GM18499 (cell line): Measurements from ENCODE around the gene RAG2.

Experiments used
- ATAC-seq: cut with Tn5 transposase; IDR thresholded peaks from one replicate; pipeline ENCODE4 v1.9.1; 2021; ENCODE audit warnings: moderate number of reproducible peaks; ENCODE audit not compliant: insufficient read depth, unreplicated experiment

Gene RAG2

DNA sequence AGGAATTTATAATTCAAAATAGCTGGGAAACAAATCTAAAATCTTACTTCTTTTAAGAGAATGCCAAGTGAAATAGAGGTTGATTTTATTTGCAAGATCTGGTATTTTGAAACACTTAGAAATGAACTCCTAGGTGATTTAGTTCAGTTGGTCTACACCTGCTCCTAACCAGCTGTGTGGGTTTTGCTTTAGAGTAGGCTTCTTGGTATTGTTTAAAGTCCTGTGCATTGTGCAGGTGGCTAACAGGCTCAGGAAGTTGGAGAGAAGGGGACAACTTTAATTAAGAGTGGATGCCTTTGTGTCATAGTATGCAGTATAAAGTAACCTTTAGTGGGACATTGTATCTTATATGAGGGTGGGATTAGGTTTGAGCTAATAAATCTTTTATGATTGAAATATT lies 4.1 kb upstream of the RAG2 start:
- ATAC-seq = no peak

DNA sequence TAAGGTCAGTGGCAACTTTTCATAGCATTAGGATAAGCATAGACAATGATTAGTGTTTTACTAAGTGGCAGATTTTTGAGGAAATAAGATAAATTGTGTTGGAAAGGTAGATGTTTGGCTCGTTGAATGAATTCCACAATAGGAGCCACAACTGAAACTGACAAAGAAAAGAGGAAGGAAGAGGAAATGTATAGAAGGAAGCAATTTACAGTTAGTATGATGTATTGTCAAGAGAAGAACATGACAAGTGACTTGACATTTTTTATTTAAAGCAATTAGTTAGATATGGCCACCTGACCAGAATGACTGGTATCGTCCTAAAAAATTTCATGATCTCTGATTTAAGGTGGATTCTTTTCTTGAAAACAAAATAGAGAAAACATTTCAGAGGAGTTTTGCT lies 3.1 kb upstream of the RAG2 start:
- ATAC-seq = no peak

DNA sequence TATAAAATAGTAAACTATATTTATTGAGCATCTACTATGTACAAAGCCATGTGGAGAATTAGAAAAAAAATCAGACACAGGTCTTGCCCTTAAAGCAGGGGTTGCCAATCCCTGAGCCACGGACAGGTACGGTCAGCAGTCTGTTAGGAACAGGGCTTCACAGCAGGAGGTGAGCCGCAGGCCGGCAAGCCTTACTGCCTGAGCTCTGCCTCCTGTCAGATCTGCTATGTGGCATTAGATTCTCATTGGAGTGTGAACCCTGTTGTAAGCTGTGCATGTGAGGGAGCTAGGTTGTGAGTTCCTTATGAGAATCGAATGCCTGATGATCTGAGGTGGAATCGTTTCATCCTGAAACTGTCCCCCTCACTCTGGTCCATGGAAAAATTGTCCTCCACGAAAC lies 2.1 kb upstream of the RAG2 start:
- ATAC-seq = no peak

DNA sequence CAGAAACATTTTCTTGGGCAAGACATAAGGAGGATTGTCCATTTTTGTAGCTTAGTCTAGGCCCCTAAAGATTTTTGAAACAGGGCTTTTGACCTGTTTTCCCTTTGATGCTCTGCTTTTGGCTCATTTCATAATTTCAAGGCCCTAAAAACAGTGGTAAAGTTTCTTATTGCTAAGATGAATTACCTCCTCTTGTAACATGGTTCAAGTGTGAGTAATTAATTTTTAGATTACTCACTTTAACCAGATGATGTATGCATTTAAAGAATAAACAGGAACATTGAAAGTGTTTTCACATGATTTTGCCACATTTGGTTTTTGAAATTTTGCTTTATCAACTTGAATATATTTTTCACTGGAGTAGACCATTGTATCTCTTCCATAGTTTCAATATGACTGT lies 1.2 kb downstream of the RAG2 start:
- no peak for ATAC-seq

DNA sequence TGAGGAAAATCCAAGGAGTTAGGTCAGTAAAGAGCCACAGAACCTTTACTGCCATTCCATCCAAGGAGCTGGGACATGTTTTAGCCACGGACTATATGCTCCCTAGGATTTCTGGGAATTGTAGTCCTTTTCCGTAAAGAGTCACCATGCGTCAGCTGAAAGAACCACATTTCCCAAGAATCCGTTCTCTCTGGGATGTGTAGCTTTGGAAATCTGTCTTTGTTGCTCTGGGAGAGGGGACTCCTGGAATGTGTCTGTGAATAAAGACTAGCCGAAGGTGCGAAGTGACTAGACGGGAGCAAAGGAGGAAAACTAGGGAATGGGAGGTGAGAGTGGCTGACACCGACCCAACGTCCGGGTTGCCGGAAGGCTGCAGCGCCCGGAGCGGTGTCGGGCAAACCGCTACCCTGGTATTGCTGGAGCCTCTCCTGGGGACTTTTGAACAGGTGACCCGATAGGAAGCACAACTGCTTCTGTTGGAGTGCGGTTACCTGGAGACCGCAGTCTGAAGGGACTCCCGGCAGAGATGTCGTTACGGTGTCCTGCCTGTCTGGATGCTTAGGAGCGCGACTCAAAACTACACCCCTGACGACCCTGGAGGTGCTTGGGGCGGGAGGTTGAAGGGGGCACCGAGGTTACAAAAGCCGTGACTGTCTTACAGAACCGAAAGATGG lies 3.6 kb downstream of the RAG2 start, which contains the start of gene IFTAP:
Gene IFTAP, plus strand, starts transcription at position 187 of the 674 bp plus-strand sequence. CDS start 15,602 bp downstream, outside the sequence.
- no peak for ATAC-seq

DNA sequence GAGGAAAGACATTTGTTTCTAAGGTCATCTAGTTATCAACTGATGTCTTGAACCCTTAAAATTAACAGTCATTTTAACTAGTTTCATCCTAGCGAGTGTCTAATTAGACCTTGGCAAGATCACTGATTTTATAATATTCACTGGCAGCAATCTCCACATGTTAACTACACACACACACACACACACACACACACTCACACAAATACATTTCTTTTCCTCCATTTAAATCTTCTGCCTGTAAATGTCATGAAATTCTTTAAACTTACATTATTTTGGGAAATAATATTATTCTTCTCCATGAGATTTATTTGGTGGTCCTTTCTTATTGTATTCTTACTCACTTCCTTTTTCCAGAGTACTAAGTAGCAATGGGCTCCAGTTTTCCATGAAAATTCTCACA lies 6.6 kb downstream of the RAG2 start:
- ATAC-seq = no peak

DNA sequence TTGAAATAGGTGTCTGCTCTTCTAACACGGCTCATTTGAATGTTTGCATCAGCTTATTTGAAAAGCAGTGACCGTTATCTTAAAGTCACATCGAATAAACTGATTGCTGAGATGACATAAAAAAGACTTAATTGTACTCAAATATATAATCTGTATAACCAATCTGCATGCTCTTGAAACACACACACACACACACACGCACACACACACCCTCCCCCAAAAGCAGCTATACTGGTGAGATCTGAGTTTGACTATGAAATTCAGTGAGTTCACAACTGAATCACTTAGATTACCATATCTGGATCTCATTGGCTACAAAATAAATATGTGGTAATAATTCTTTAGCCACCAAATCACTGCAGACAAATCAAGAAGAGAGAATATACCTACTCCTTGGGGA lies 7.5 kb downstream of the RAG2 start:
- no peak for ATAC-seq

DNA sequence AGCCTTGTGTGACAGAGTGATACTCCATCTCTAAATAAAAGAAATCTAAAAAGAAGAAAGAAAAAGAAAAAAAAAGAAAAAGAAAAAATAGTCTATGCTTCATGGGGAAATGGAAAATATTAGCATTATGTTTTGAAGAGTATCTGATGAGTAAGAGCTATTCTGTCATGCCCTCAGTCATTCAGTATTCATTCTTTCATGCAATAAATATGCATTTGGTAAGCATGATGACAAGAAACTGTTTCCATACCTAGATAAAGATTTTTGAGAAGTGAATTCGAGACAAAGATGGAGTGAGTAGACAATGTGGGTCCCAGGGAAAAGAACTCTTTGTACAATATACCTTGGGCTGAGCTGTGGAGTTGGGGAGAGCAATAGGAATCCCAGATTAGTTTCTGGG lies 9.9 kb downstream of the RAG2 start:
- ATAC-seq = no peak

DNA sequence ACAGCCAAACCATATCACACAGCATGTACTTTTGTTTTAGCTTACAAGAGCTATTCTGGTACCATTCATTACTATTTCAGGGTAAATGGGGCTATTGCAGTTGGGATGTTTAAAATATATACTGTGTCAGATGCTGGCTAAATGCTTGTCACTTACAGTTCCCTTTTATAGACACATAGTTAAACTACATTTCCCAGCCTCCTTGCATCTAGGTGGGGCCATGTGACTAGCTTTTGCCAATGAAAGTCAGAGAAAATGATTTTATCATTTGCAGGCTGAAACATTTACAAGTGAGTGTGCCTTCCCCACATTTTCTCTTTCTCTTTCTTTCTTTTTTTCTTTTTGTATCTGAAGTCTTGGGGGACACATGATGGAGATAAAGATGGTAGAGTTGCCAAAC lies 11.5 kb downstream of the RAG2 start:
- ATAC-seq = no peak

DNA sequence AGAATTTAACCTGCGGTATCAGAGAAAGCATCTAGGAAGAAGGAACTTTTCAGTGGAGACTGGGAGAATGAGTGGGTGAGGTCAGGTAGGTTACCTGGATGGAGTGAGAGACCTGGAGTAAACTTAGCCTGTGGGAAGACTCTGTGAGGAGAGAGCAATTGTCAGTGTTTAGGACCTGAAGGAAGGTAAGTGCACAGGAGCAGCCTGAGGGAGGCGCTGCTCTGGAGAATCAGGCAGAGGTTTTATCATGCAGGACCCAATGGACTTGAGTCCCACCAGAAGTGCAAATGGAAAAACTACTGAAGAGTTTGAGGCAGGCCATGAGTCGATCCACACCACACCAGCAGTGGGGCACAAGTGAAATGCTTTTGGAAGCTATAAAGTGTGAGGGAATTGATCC lies 14.4 kb downstream of the RAG2 start:
- no peak for ATAC-seq

DNA sequence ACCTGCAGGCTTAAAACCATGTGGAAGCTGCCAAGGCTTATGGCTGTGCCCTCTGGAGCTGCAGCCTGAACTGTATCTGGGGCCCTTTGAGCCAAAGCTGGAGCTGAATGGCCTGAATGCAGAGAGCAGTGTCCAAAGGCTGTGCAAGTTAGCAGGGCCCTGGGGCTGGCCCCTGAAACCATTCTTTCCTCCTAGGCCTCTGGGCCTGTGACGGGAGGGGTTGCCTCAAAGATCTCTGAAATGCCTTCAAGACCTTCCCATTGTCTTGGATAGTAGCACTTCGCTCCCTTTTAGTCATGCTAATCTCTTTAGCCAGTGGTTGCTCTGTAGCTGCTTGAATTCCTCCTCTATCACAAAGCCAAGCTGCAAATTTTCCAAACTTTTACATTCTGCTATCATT lies 16.5 kb downstream of the RAG2 start:
- ATAC-seq = no peak

DNA sequence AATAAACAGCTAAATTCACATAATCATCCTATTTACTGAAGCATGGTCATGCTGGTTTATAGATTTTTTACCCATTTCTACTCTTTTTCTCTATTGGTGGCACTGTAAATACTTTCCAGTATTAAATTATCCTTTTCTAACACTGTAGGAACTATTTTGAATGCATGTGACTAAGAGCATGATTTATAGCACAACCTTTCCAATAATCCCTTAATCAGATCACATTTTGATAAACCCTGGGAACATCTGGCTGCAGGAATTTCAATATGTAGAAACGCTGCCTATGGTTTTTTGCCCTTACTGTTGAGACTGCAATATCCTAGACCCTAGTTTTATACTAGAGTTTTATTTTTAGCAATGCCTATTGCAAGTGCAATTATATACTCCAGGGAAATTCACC lies 19.6 kb downstream of the RAG2 start:
- no peak for ATAC-seq

DNA sequence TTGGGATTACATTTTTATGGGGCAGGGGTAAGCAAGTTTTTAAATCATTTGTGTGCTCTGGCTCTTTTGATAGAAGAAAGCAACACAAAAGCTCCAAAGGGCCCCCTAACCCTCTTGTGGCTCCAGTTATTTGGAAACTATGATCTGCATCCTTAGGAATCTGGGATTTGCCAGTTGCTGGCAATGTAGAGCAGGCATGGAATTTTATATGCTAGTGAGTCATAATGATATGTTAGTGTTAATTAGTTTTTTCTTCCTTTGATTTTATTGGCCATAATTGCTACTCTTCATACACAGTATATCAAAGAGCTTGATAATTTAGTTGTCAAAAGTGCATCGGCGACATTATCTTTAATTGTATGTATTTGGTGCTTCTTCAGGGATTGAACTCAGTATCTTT lies 20.2 kb downstream of the RAG2 start:
- ATAC-seq = no peak

DNA sequence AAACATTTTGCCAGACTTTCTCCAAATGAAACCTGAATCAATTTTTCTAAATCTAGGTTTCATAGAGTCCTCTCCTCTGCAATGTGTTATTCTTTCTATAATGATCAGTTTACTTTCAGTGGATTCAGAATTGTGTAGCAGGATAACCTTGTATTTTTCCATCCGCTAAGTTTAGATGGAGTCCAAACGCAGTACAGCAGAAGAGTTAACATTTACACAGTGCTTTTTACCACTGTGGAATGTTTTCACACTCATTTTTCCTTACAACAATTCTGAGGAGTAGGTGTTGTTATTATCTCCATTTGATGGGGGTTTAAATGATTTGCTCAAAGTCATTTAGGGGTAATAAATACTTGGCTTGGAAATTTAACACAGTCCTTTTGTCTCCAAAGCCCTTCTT lies 20.7 kb downstream of the RAG2 start:
- no peak for ATAC-seq

DNA sequence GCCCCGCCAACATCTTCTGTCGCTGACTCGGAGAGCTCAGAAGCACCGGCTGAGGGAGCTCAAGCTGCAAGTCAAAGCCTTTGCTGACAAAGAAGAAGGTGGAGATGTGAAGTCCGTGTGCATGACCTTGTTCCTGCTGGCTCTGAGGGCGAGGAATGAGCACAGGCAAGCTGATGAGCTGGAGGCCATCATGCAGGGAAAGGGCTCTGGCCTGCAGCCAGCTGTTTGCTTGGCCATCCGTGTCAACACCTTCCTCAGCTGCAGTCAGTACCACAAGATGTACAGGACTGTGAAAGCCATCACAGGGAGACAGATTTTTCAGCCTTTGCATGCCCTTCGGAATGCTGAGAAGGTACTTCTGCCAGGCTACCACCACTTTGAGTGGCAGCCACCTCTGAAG lies 23.6 kb downstream of the RAG2 start:
- ATAC-seq = no peak

DNA sequence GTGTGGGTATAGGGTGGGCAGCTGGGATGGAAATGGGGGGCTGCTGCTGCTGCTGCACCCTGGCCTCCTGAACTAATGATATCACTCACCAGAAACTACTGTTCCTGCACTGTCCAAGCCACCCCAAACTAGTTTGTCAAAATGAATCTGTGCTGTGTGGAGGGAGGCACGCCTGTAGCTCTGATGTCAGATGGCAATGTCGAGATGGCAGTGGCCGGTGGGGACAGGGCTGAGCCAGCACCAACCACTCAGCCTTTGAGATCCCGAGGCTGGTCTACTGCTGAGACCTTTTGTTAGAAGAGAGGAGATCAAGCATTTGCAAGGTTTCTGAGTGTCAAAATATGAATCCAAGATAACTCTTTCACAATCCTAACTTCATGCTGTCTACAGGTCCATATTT lies 28.9 kb downstream of the RAG2 start:
- ATAC-seq = no peak

DNA sequence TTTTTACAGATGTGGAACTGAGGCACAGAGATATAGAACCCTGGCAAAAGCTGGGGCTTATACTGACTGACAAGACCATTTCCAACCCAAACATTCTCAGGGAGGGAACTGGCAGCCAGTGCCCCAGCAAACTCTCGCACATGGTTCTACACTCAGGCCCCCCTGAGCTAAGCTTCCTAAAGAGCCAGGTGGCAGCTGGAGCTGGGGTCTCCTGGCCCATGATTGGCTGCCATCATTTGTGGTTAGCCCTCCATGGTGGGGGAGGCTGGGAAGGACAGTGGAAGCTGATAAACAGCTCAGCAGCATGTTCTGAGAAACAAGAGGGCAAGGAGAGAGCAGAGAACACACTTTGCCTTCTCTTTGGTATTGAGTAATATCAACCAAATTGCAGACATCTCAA lies 30.3 kb downstream of the RAG2 start, which contains the start of gene RAG1:
Gene RAG1, plus strand, starts transcription at position 314 of the 400 bp plus-strand sequence. CDS start 5,298 bp downstream, outside the sequence.
- no peak for ATAC-seq

DNA sequence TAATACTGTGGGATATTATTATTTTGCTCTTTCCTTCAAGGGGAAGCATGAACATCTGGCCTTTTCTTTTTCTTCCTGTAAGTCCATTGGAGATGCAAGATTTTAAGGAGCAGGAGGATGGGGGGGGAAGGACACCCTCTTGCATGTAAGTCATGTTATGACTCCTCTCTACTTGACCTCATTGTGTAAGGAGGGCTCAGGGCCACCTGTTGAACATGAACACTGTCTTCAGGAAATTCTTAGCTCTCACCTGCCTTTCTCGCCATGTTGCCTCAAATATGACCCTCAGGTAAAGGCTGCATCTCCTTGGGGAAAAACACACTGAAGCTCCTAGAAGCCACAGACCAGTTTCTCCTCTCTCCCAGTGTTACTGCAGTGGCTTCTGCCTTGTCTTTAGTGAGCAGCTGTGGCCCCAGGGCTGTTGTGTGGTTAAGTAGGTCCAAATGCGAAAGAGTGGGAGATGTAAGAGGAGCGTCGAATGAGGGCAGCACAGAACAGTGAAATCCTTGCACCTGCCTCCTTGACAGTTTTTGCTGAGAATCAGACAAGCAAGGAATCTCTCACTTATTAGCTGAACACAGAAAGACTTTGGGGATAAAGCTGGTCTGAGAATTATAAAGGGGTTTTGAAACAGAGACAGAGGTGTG lies 31.5 kb downstream of the RAG2 start:
- ATAC-seq = no peak

DNA sequence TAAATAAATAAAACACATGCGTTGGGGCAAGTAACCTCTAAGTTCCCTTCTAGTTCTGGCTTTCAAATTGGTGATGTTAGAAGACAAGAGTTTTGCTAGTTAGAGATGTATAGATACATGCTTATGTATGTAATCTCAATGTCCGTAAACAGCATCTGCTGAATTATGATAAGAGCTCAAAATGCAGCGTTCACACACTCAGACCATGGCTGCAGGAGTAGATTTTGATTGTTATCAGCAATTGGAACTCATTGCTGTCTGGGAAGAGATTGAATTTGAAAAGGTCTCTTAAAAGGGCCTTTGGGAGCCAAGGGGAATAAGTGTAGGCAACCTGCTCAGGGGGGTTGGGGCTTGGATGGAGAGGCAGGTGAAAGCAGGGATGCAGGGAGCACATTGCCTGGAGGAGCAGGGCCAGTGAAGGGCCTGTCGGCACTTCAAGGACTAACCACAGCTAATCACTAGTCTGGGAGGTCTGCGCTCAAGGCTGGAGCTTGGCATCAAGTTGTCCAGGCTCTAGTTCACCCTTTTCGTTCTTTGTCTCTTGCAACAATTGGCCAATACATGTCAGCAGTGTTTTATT lies 32.9 kb downstream of the RAG2 start:
- no peak for ATAC-seq

DNA sequence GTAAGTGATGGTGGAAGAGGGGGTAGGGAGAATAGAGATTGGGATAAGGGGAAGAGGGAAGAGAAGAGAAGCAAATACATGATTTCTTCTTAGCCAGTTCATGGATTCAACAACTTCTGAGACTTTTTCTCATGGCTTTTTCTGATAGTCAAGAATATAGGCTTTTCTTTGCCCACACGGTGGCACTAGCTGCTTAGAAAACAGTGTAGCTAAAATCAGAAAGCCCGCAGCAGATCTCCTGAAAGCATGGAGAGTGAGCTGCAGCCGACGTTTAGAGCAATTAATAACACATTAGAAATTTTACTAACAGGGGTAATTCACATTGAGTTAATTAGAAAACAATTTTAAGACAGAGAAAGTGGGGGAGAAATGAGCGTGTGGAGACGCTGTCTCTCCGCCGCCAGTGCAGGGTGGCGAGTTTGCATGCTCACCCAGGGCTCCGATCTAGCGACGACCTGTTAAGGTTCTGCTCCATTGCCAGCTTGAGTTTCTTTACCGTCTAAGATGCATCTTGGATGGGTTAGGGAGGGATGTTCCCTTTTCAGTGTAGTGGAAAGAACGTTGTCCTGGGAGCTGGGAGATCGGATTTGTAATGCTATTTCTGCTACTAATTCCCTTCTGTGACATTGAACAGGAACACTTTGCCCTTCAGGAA lies 33.5 kb downstream of the RAG2 start:
- no peak for ATAC-seq
